HEK293 (cell line): ENCODE measurements around the gene CMPK1.

Experiments used
- GLI4 ChIP-seq: fragments of 450-650 bp; formaldehyde crosslinking; IDR thresholded peaks from 2 replicates; pipeline ENCODE4 v1.5.1; 2016; ENCODE audit warnings: missing biosample characterization, missing genetic modification characterization
- HIC1 ChIP-seq: fragments of 450-650 bp; formaldehyde crosslinking; IDR thresholded peaks from 2 replicates; pipeline ENCODE4 v1.5.1; 2016; ENCODE audit warnings: missing biosample characterization, missing genetic modification characterization
- HOXD13 ChIP-seq: sonication (generic); formaldehyde crosslinking; IDR thresholded peaks from 2 replicates; pipeline ENCODE4 v1.8.0; 2022; ENCODE audit warnings: missing genetic modification reagents, borderline replicate concordance
- IKZF3 ChIP-seq: fragments of 450-650 bp; IDR thresholded peaks from 2 replicates; pipeline ENCODE4 v1.5.0; 2018; ENCODE audit warnings: missing biosample characterization, mild to moderate bottlenecking, missing genetic modification characterization, moderate library complexity
- KLF10 ChIP-seq: fragments of 450-650 bp; IDR thresholded peaks from 2 replicates; pipeline ENCODE4 v1.5.1; 2018; ENCODE audit warnings: missing biosample characterization, mild to moderate bottlenecking, missing genetic modification characterization
- SETDB1 ChIP-seq: IDR thresholded peaks from one replicate; pipeline ENCODE4 v1.6.1; 2017; ENCODE audit warnings: mild to moderate bottlenecking, low read length, moderate library complexity, mixed read lengths; ENCODE audit not compliant: insufficient read length
- SP2 ChIP-seq: fragments of 450-650 bp; formaldehyde crosslinking; IDR thresholded peaks from 2 replicates; pipeline ENCODE4 v1.5.1; 2016; ENCODE audit warnings: missing biosample characterization, missing genetic modification characterization
- YY2 ChIP-seq: fragments of 450-650 bp; formaldehyde crosslinking; IDR thresholded peaks from 2 replicates; pipeline ENCODE4 v1.5.1; 2016; ENCODE audit warnings: missing biosample characterization, missing genetic modification characterization
- ZBTB11 ChIP-seq: fragments of 450-650 bp; formaldehyde crosslinking; conservative IDR thresholded peaks from 2 replicates; pipeline ENCODE4 v1.5.1; 2016; ENCODE audit warnings: low read depth, missing biosample characterization, missing genetic modification characterization
- ZBTB26 ChIP-seq: fragments of 450-650 bp; formaldehyde crosslinking; optimal IDR thresholded peaks from 2 replicates; pipeline ENCODE3; 2016; ENCODE audit warnings: missing biosample characterization, mild to moderate bottlenecking, missing genetic modification characterization
- ZNF404 ChIP-seq: fragments of 450-650 bp; formaldehyde crosslinking; IDR thresholded peaks from 2 replicates; pipeline ENCODE4 v1.5.1; 2017; ENCODE audit warnings: missing biosample characterization, missing genetic modification characterization
- ZNF473 ChIP-seq: fragments of 450-650 bp; formaldehyde crosslinking; IDR thresholded peaks from 2 replicates; pipeline ENCODE4 v1.5.1; 2017; ENCODE audit warnings: missing biosample characterization, missing genetic modification characterization
- ZNF510 ChIP-seq: fragments of 450-650 bp; formaldehyde crosslinking; IDR thresholded peaks from 2 replicates; pipeline ENCODE4 v1.5.1; 2018; ENCODE audit warnings: mild to moderate bottlenecking, missing genetic modification characterization, missing biosample characterization; ENCODE audit not compliant: insufficient replicate concordance
- ZNF558 ChIP-seq: fragments of 450-650 bp; formaldehyde crosslinking; IDR thresholded peaks from 2 replicates; pipeline ENCODE4 v1.5.1; 2016; ENCODE audit warnings: missing biosample characterization, missing genetic modification characterization
- ZNF600 ChIP-seq: fragments of 450-650 bp; formaldehyde crosslinking; IDR thresholded peaks from 2 replicates; pipeline ENCODE4 v1.5.1; 2016; ENCODE audit warnings: missing biosample characterization, missing genetic modification characterization
- ZNF621 ChIP-seq: fragments of 450-650 bp; formaldehyde crosslinking; IDR thresholded peaks from 2 replicates; pipeline ENCODE4 v1.5.1; 2017; ENCODE audit warnings: missing biosample characterization, missing genetic modification characterization
- ZSCAN5A ChIP-seq: fragments of 450-650 bp; formaldehyde crosslinking; IDR thresholded peaks from 2 replicates; pipeline ENCODE4 v1.5.1; 2016; ENCODE audit warnings: missing biosample characterization, missing genetic modification characterization
- ZXDB ChIP-seq: fragments of 450-650 bp; formaldehyde crosslinking; IDR thresholded peaks from 2 replicates; pipeline ENCODE4 v1.5.1; 2016; ENCODE audit warnings: missing biosample characterization, missing genetic modification characterization
- TF ChIP-seq, protein P1 (sequence below): fragments of 450-650 bp; formaldehyde crosslinking; IDR thresholded peaks from 2 replicates; pipeline ENCODE4 v1.5.1; 2016; ENCODE audit warnings: missing biosample characterization, missing genetic modification characterization, borderline replicate concordance
- TF ChIP-seq, protein P2 (sequence below): fragments of 450-650 bp; formaldehyde crosslinking; IDR thresholded peaks from 2 replicates; pipeline ENCODE4 v1.5.1; 2017; ENCODE audit warnings: missing biosample characterization, missing genetic modification characterization
- TF ChIP-seq, protein P3 (sequence below): fragments of 450-650 bp; formaldehyde crosslinking; IDR thresholded peaks from 2 replicates; pipeline ENCODE4 v1.5.1; 2017; ENCODE audit warnings: missing biosample characterization, missing genetic modification characterization

The CMPK1 gene

GRCh38 chr1:47313915-47314664, 19.5 kb upstream of the CMPK1 start, which contains the start of gene STIL (continued):
- TF ChIP-seq, protein P1, sequence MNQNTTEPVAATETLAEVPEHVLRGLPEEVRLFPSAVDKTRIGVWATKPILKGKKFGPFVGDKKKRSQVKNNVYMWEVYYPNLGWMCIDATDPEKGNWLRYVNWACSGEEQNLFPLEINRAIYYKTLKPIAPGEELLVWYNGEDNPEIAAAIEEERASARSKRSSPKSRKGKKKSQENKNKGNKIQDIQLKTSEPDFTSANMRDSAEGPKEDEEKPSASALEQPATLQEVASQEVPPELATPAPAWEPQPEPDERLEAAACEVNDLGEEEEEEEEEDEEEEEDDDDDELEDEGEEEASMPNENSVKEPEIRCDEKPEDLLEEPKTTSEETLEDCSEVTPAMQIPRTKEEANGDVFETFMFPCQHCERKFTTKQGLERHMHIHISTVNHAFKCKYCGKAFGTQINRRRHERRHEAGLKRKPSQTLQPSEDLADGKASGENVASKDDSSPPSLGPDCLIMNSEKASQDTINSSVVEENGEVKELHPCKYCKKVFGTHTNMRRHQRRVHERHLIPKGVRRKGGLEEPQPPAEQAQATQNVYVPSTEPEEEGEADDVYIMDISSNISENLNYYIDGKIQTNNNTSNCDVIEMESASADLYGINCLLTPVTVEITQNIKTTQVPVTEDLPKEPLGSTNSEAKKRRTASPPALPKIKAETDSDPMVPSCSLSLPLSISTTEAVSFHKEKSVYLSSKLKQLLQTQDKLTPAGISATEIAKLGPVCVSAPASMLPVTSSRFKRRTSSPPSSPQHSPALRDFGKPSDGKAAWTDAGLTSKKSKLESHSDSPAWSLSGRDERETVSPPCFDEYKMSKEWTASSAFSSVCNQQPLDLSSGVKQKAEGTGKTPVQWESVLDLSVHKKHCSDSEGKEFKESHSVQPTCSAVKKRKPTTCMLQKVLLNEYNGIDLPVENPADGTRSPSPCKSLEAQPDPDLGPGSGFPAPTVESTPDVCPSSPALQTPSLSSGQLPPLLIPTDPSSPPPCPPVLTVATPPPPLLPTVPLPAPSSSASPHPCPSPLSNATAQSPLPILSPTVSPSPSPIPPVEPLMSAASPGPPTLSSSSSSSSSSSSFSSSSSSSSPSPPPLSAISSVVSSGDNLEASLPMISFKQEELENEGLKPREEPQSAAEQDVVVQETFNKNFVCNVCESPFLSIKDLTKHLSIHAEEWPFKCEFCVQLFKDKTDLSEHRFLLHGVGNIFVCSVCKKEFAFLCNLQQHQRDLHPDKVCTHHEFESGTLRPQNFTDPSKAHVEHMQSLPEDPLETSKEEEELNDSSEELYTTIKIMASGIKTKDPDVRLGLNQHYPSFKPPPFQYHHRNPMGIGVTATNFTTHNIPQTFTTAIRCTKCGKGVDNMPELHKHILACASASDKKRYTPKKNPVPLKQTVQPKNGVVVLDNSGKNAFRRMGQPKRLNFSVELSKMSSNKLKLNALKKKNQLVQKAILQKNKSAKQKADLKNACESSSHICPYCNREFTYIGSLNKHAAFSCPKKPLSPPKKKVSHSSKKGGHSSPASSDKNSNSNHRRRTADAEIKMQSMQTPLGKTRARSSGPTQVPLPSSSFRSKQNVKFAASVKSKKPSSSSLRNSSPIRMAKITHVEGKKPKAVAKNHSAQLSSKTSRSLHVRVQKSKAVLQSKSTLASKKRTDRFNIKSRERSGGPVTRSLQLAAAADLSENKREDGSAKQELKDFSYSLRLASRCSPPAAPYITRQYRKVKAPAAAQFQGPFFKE (tag by site-specific recombination): no peak
- TF ChIP-seq ZSCAN5A (tag by site-specific recombination) (no peak), ZBTB11 (tag by site-specific recombination) (peak; percentile 82), ZNF473 (no peak), SP2 (tag by site-specific recombination) (peak; percentile 98), ZNF510 (tag by site-specific recombination) (no peak), ZNF621 (no peak), ZNF600 (tag by site-specific recombination) (peak; percentile 27; the same call in 1 of the 2 replicates), KLF10 (tag by site-specific recombination) (peak; percentile 28; the same call in 1 of the 2 replicates), IKZF3 (peak; percentile 86), GLI4 (tag by site-specific recombination) (no peak), HIC1 (no peak), ZNF558 (tag by site-specific recombination) (peak; percentile 39; the same call in 1 of the 2 replicates), ZBTB26 (peak; percentile 96), YY2 (tag by site-specific recombination) (no peak), ZNF404 (no peak), HOXD13 (CRISPR knock-in tag) (no peak), ZXDB (tag by site-specific recombination) (0 out of 2 replicates have a peak, but pooled peaks have one; percentile 47), SETDB1 (peak; percentile 87)
- TF ChIP-seq, protein P2, sequence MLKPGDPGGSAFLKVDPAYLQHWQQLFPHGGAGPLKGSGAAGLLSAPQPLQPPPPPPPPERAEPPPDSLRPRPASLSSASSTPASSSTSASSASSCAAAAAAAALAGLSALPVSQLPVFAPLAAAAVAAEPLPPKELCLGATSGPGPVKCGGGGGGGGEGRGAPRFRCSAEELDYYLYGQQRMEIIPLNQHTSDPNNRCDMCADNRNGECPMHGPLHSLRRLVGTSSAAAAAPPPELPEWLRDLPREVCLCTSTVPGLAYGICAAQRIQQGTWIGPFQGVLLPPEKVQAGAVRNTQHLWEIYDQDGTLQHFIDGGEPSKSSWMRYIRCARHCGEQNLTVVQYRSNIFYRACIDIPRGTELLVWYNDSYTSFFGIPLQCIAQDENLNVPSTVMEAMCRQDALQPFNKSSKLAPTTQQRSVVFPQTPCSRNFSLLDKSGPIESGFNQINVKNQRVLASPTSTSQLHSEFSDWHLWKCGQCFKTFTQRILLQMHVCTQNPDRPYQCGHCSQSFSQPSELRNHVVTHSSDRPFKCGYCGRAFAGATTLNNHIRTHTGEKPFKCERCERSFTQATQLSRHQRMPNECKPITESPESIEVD (tag by site-specific recombination): no peak
- TF ChIP-seq, protein P3, sequence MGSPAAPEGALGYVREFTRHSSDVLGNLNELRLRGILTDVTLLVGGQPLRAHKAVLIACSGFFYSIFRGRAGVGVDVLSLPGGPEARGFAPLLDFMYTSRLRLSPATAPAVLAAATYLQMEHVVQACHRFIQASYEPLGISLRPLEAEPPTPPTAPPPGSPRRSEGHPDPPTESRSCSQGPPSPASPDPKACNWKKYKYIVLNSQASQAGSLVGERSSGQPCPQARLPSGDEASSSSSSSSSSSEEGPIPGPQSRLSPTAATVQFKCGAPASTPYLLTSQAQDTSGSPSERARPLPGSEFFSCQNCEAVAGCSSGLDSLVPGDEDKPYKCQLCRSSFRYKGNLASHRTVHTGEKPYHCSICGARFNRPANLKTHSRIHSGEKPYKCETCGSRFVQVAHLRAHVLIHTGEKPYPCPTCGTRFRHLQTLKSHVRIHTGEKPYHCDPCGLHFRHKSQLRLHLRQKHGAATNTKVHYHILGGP (tag by site-specific recombination): no peak
